Measurements from ENCODE around the gene ATP8A1. TPM values are rescaled to one million over a fixed set of nuclear protein-coding genes. Genes with fewer than 3 reads are reported as not detected.

Gene ATP8A1
- total and polyA plus RNA-seq, 2 of the 8 experiments (the other 6 are each of a cell fraction or from before 2014, with no cell fraction given), result 3.7 to 14.9 TPM

DNA sequence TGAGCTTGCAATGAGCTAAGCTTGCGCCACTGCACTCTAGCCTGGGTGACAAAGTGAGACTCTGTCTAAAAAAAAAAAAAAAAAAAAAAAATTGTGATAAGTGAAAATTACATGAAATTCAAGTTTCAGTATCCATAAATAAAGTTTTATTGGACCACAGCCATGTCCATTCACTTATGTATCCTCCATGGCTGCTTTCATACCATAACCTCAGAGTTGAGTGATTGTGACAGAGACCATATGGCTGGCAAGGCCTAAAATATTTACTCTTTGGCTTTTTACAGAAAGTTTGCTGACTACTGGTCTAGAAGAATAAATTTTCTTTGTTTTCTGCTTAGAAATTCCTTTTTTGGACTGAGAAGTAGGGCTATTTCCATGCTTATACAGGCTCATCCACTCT, 271.4 kb downstream of the ATP8A1 start:
- CTCF ChIA-PET (ENCODE audit: partially characterized antibody), result no interaction called here
- H2BK15ac ChIP-seq (ENCODE audit: low read length), result no peak overlapping the region
- no peak for TF ChIP-seq POLR2AphosphoS5 (IDR thresholded peaks at IDR 0.05; ENCODE audit: low read depth, low read length)
- no peak for TF ChIP-seq PHF8 (conservative IDR thresholded peaks at IDR 0.05; ENCODE audit: low read depth, low read length)
- no peak for TF ChIP-seq SP4 (IDR thresholded peaks at IDR 0.05; ENCODE audit: low read length)
- TF ChIP-seq NRF1 (IDR thresholded peaks at IDR 0.05; ENCODE audit: low read depth, low read length), result no peak
- TF ChIP-seq RNF2 (IDR thresholded peaks at IDR 0.05; ENCODE audit: borderline replicate concordance, low read depth, low read length, missing control alignments, poor library complexity, severe bottlenecking), result no peak
- no peak for TF ChIP-seq YY1 (IDR thresholded peaks at IDR 0.05; ENCODE audit: low read depth, low read length)
- TF ChIP-seq EZH2 (IDR thresholded peaks at IDR 0.05; ENCODE audit: low read depth, low read length, severe bottlenecking), result no peak
- TF ChIP-seq CBX5 (IDR thresholded peaks at IDR 0.05; ENCODE audit: low read depth, low read length), result no peak
- no peak for TF ChIP-seq EP300 (IDR thresholded peaks at IDR 0.05; ENCODE audit: borderline replicate concordance in 1 of 2, low read depth in 2 of 2, low read length in 2 of 2)
- no peak for TF ChIP-seq KDM5A (IDR thresholded peaks at IDR 0.05; ENCODE audit: low read length)
- no peak for TF ChIP-seq NANOG (IDR thresholded peaks at IDR 0.05; ENCODE audit: insufficient read depth, low read depth, low read length, poor library complexity, severe bottlenecking)
- TF ChIP-seq RFX5 (IDR thresholded peaks at IDR 0.05; ENCODE audit: borderline replicate concordance, low read depth, low read length), result no peak
- TF ChIP-seq SRF (IDR thresholded peaks at IDR 0.05; ENCODE audit: low read depth, low read length), result no peak
- TF ChIP-seq KDM4A (IDR thresholded peaks at IDR 0.05; ENCODE audit: low read depth, low read length, severe bottlenecking), result no peak
- no peak for TF ChIP-seq SUZ12 (IDR thresholded peaks at IDR 0.05; ENCODE audit: low read length)

More for the DNA sequence above, 271.4 kb downstream of the ATP8A1 start:
- H4K5ac ChIP-seq (ENCODE audit: insufficient read length, low read depth, low read length), result no peak overlapping the region
- POLR2A ChIA-PET (ENCODE audit: partially characterized antibody), result no interaction called here
- H3K79me2 ChIP-seq (ENCODE audit: control insufficient read depth in 1 of 2, insufficient read depth in 2 of 2, low read length in 2 of 2), result no peaks in the 10 kb centered on the region
- H2BK12ac ChIP-seq (ENCODE audit: low read depth, low read length), result no peak overlapping the region
- no peaks in the 10 kb centered on the region for H3K9me3 ChIP-seq (ENCODE audit: insufficient read depth in 2 of 2, low read depth in 1 of 2, low read length in 1 of 2)
- no peak overlapping the region for H3K23ac ChIP-seq (ENCODE audit: insufficient read length)
- H2BK120ac ChIP-seq (replicated peaks; ENCODE audit: low read depth, low read length), result no peak overlapping the region
- H3K4me3 ChIP-seq (ENCODE audit: extremely low read depth in 1 of 4, insufficient read depth in 2 of 4, low read depth in 3 of 4, low read length in 4 of 4), result no peak overlapping the region
- no peak overlapping the region for H4K91ac ChIP-seq (replicated peaks; ENCODE audit: insufficient read length, low read length)
- no peak overlapping the region for H2BK20ac ChIP-seq (ENCODE audit: low read length)
- H3K36me3 ChIP-seq (ENCODE audit: control insufficient read depth in 2 of 4, insufficient read depth in 4 of 4, low read length in 3 of 4), result no peaks in the 10 kb centered on the region
- no peak overlapping the region for H3K14ac ChIP-seq (ENCODE audit: insufficient read length)
- H3K18ac ChIP-seq (ENCODE audit: extremely low read depth, low read length), result no peak overlapping the region
- DNase-seq (ENCODE audit: low read depth in 1 of 2, low spot score in 2 of 2) (no peak), FAIRE-seq (no peak)
- H3K23me2 ChIP-seq (ENCODE audit: low read depth, low read length), result no peaks in the 10 kb centered on the region
- H2AK5ac ChIP-seq (ENCODE audit: low read depth, low read length), result no peak overlapping the region
- WGBS, 2 experiments (ENCODE audit: extremely low coverage in 1 of 2, insufficient coverage in 1 of 2, insufficient read length in 1 of 2, insufficient replicate concordance in 2 of 2, low coverage in 1 of 2, low lambda C conversion rate in 2 of 2, missing lambda C conversion rate in 1 of 2), result 83% methylated on average over 1 of the region's 1 CpG; no CpG with 5 or more reads in 1 of the 2 experiments
- H3K4me1 ChIP-seq (replicated peaks in 1 of 4; ENCODE audit: control insufficient read depth in 3 of 4, insufficient read depth in 4 of 4, low read length in 3 of 4), result peaks cover 0 to 1% (median 0%) of the 10 kb centered on the region in 4 experiments; a peak in 1 of 7 replicates
- no peak overlapping the region for H3K9ac ChIP-seq (replicated peaks in 1 of 4; ENCODE audit: extremely low read depth in 1 of 4, low read depth in 3 of 4, low read length in 3 of 4)
- H3K27me3 ChIP-seq (replicated peaks in 1 of 4; ENCODE audit: control insufficient read depth in 3 of 4, extremely low read depth in 1 of 4, insufficient read depth in 3 of 4, low read length in 3 of 4), result no peaks in the 10 kb centered on the region
- H3K27ac ChIP-seq (ENCODE audit: low read depth, low read length), result no peak overlapping the region
- no peak overlapping the region for H3K4me2 ChIP-seq (ENCODE audit: insufficient read depth in 1 of 2, low read depth in 2 of 2, low read length in 2 of 2)
- no peak overlapping the region for H3K4ac ChIP-seq (replicated peaks; ENCODE audit: insufficient read length, low read depth, low read length)
- no peaks in the 10 kb centered on the region for H3K79me1 ChIP-seq (ENCODE audit: low read depth, low read length)
- H2AFZ ChIP-seq (ENCODE audit: low read length), result no peak overlapping the region
- H4K8ac ChIP-seq (ENCODE audit: extremely low read depth, insufficient read depth, low read length), result no peak overlapping the region
- H3K56ac ChIP-seq (replicated peaks; ENCODE audit: insufficient read length, low read depth, low read length), result no peak overlapping the region
- H2BK5ac ChIP-seq (ENCODE audit: low read depth, low read length), result no peak overlapping the region
- no peaks in the 10 kb centered on the region for H4K20me1 ChIP-seq (replicated peaks in 1 of 2; ENCODE audit: control insufficient read depth in 1 of 2, insufficient read depth in 2 of 2, low read length in 2 of 2)
